Skeletal muscle tissue (tissue), 4 donors: ENCODE data around the gene DCLRE1A. TPM values are rescaled to one million over a fixed set of nuclear protein-coding genes. Genes with fewer than 3 reads are reported as not detected.
"Not testable (repeated sequence)": the region's sequence is repeated elsewhere in the genome, so short reads cannot be mapped to it uniquely, and the experiment has no call there.

Source experiments
- H3K27ac ChIP-seq: one replicate; pipeline ENCODE4 v1.7.0; 2013; ENCODE audit warnings: mild to moderate bottlenecking, low read depth, low read length, inconsistent platforms
- H3K27me3 ChIP-seq, 3 donors: one replicate each; pipeline ENCODE4 v1.7.0; 2013; ENCODE audit warnings: low read length in 3 of 3; ENCODE audit not compliant: control insufficient read depth in 3 of 3, insufficient read depth in 3 of 3
- H3K36me3 ChIP-seq, 3 donors: one replicate each; pipeline ENCODE4 v1.7.0; 2013; ENCODE audit warnings: low read length in 3 of 3; ENCODE audit not compliant: control insufficient read depth in 3 of 3, insufficient read depth in 3 of 3
- H3K4me1 ChIP-seq, 3 donors: one replicate each; pipeline ENCODE4 v1.7.0; 2013; ENCODE audit warnings: low read length in 3 of 3, mild to moderate bottlenecking in 3 of 3; ENCODE audit not compliant: control insufficient read depth in 3 of 3, insufficient read depth in 3 of 3
- H3K4me3 ChIP-seq, 3 donors: one replicate each; pipeline ENCODE4 v1.7.0; 2013; ENCODE audit warnings: low read length in 3 of 3
- H3K9ac ChIP-seq, 3 donors: one replicate each; pipeline ENCODE4 v1.7.0; 2013; ENCODE audit warnings: low read length in 3 of 3, mild to moderate bottlenecking in 3 of 3, moderate library complexity in 2 of 3, low read depth in 1 of 3
- H3K9me3 ChIP-seq, 3 donors: one replicate each; pipeline ENCODE4 v1.7.0; 2013; ENCODE audit warnings: low read length in 3 of 3; ENCODE audit not compliant: control insufficient read depth in 3 of 3
- total RNA-seq: library from RNA; depleted of rRNA; stranded (reverse); fragments of >200 nt; gene quantifications from one replicate; pipeline ENCODE4 v1.2.3, GENCODE V29; 2014
- donor health status: Osteomylitis.

DCLRE1A gene
- total RNA-seq, 1 donor from 2014 or later = 5.2 TPM

DNA sequence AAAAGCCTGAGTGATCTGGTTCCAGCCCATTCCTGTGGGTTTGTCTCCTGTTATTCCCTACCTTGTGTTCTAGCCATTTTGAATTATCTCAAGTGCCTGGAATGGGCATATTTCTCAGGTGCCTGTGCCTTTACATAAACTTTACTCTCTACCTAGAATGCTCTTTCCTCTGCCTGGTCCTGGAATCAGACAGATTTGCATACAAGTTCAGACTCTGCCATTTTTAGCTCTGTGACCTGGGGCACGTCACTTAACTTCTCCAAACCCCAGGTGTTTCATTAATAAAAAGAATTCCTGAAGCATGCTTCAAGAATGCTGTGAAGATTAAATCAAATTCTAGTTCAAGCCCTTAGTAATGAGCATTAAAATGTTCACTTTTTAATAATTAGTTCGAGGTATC, 7.8 kb downstream of the DCLRE1A start:
- peaks cover 2 to 17% (median 10%) of the 10 kb centered on the region in 3 donors for H3K36me3 ChIP-seq

DNA sequence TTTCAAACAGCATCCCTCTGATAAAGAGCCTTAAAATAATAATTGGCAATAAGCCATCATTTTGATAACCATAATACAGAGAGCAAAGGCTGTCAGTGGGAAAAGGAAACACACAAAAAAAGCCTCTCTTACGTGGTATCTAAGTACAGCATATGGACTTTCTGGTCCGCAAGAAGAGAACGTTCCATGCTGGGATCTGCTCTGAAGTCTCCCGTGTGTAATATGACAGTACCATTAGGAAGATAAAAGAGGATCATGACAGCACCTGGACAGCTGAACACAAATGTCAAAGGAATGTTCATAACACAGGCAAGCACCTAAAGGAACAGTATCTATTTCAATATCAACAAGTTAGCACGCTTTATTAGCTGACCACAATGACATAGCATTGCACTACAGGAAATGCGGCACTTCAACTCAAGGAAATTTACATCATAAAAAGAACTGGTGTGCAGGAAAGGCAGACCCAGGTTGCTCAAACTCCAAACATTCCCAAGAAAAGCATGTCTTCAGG, 9.9 kb downstream of the DCLRE1A start:
- H3K9ac ChIP-seq = peak overlapping the region in 1 of 3 donors; percentile 0

More for the DNA sequence above, 7.8 kb downstream of the DCLRE1A start:
- Histone ChIP-seq H3K9me3 (no peaks in the 10 kb centered on the region), H3K27me3 (no peaks in the 10 kb centered on the region), H3K9ac (no peak overlapping the region), H3K4me1 (peaks cover 0 to 2% (median 0%) of the 10 kb centered on the region in 3 donors), H3K4me3 (no peak overlapping the region), H3K27ac (no peak overlapping the region)

DNA sequence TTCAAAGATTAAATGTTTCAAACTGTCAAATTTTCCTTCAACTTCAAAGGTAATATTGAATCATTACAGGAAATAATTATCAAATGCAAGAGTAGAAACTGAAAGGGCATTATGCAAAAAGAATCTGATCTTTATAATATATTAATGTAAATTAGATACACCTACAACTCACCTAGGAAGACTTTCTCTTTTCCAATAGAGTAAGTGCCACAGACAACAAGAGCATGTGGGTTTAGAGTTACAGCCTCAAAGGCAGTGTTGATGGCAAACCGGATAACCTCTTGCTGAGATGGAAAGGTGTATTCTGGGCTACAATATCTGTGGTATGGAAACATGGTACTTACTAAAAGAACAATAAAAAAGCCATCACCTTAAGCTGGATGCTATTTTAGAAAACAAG, 11.7 kb downstream of the DCLRE1A start:
- Histone ChIP-seq H3K4me1 (no peaks in the 10 kb centered on the region), H3K27ac (no peak overlapping the region), H3K36me3 (peaks cover 2 to 12% (median 10%) of the 10 kb centered on the region in 3 donors), H3K9me3 (no peaks in the 10 kb centered on the region), H3K4me3 (no peak overlapping the region), H3K27me3 (no peaks in the 10 kb centered on the region), H3K9ac (no peak overlapping the region)

More for the DNA sequence above, 9.9 kb downstream of the DCLRE1A start:
- no peaks in the 10 kb centered on the region for H3K27me3 ChIP-seq
- H3K4me1 ChIP-seq = no peaks in the 10 kb centered on the region
- H3K9me3 ChIP-seq = no peaks in the 10 kb centered on the region
- H3K36me3 ChIP-seq = peaks cover 2 to 12% (median 10%) of the 10 kb centered on the region in 3 donors
- H3K4me3 ChIP-seq = peak overlapping the region in 1 of 3 donors; percentile 8
- peak overlapping the region; percentile 52 for H3K27ac ChIP-seq

DNA sequence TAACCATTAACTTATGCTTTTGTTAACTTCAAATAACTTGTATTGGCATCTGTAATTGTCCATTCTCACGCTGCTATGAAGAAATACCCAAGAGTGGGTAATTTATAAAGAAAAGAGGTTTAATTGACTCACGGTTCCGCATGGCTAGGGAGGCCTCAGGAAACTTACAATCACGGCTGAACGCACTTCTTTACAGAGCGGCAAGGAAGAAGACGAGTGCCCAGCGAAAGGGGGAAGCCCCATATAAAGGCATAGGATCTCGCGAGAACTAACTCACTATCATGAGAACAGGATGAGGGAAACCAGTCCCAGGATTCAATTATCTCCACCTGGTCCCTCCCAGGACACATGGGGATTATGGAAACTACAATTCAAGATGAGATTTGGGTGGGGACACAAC, 25.3 kb downstream of the DCLRE1A start:
- not testable (repeated sequence) for H3K27ac ChIP-seq, H3K4me3 ChIP-seq

DNA sequence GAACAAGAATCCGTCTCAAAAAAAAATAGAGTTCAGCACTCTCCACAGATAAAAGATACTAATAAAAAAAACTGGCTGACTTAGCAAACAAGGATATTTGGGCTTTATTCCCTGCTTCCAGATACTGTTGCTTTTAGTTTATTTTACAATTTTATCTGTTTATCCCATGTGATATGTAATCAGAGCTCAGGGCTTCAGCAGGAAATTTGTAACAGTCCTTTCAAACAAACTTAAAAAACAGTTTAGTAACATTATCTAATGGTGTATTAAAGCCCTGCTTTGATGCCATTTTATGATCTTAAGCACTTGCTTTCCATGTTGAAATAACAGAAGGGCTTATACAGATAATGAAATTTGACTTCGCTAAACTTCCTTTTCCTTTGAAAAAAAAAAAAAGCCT, 28.1 kb downstream of the DCLRE1A start:
- Histone ChIP-seq H3K9me3 (no peaks in the 10 kb centered on the region), H3K27ac (no peak overlapping the region), H3K4me1 (no peaks in the 10 kb centered on the region), H3K27me3 (no peaks in the 10 kb centered on the region), H3K9ac (no peak overlapping the region), H3K36me3 (no peaks in the 10 kb centered on the region), H3K4me3 (no peak overlapping the region)

More for the DNA sequence above, 25.3 kb downstream of the DCLRE1A start:
- H3K36me3 ChIP-seq, H3K9ac ChIP-seq, H3K4me1 ChIP-seq, H3K27me3 ChIP-seq, H3K9me3 ChIP-seq: not testable (repeated sequence)

DNA sequence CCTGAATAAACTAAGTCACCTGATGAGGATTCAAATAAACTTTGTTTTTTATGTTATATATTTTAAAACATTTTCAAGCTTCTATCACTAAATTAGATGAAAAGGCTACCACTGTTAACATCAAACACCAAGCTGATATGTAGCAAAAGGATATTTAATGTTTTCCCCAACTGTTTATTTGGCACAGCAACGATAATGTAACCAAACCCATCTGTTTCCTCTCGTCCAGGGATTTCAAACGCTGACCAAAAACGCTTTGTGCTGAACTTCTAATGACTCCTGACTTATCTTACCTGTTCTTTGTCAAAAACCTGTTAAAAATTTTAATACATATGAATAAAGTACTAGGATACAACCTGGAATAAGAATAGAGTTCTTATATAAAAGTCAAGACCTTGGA, 30.5 kb downstream of the DCLRE1A start:
- H3K27ac ChIP-seq = no peak overlapping the region
- H3K36me3 ChIP-seq = no peaks in the 10 kb centered on the region
- no peaks in the 10 kb centered on the region for H3K9me3 ChIP-seq
- no peak overlapping the region for H3K9ac ChIP-seq
- no peaks in the 10 kb centered on the region for H3K4me1 ChIP-seq
- no peaks in the 10 kb centered on the region for H3K27me3 ChIP-seq
- no peak overlapping the region for H3K4me3 ChIP-seq

DNA sequence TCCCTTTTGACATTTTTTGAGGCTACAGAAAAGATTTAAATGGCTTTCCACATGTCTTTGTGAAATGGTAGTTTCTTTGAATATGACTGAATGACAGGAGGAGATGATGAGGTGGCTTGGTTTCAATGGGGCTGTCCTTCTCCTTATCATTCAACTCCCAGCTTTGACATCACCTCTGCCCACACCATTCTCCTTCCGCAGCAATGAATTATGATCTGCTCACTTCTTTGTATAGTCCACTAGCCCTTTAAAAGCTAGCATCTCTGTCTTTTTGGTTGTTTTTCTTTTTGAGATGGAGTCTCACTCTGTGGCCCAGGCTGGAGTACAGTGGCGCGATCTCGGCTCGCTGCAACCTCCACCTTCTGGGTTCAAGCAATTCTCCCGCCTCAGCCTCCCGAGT, 31.7 kb downstream of the DCLRE1A start:
- Histone ChIP-seq H3K36me3 (no peaks in the 10 kb centered on the region), H3K27me3 (no peaks in the 10 kb centered on the region), H3K4me1 (no peaks in the 10 kb centered on the region), H3K9me3 (no peaks in the 10 kb centered on the region), H3K4me3 (no peak overlapping the region), H3K27ac (no peak overlapping the region), H3K9ac (no peak overlapping the region)

DNA sequence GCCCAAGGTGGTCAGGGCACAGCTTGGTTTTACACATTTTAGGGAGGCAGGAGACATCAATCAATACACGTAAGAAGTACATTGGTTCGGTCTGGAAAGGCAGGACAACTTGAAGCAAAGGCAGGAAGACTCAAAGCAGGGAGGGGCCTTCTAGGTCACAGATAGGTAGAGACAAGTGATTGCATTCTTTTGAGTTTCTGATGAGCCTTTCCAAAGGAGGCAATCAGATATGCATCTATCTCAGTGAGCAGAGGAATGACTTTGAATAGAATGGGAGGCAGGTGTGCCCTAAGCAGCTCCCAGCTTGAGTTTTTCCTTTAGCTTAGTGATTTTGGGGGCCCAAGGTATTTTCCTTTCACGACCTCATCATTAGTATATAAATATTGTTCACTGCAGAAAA, 32.6 kb downstream of the DCLRE1A start:
- not testable (repeated sequence) for H3K27ac ChIP-seq, H3K4me3 ChIP-seq, H3K36me3 ChIP-seq, H3K4me1 ChIP-seq, H3K9ac ChIP-seq, H3K9me3 ChIP-seq, H3K27me3 ChIP-seq

DNA sequence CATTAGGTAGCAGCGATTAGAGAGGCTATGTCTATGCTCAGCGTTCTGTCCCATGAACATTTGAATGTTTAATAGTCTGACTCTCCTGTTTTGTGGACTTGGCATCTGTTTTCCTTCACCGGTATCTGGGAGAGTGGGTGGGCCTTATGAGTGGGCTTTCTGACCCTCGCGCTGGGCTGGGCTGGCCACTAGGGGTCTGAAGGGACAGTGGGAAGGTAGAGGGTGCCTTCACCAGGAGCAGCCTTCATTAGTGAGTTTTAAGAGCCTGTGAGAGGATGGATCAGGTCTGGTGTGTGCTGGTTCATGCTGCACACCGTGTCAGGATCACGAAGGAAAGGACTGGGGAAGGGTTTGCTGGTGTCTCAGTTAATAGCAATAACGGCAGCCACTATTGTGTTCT, 33.4 kb downstream of the DCLRE1A start:
- Histone ChIP-seq H3K4me3 (no peak overlapping the region), H3K27me3 (no peaks in the 10 kb centered on the region), H3K9ac (no peak overlapping the region), H3K36me3 (no peaks in the 10 kb centered on the region), H3K27ac (no peak overlapping the region), H3K4me1 (no peaks in the 10 kb centered on the region), H3K9me3 (no peaks in the 10 kb centered on the region)

DNA sequence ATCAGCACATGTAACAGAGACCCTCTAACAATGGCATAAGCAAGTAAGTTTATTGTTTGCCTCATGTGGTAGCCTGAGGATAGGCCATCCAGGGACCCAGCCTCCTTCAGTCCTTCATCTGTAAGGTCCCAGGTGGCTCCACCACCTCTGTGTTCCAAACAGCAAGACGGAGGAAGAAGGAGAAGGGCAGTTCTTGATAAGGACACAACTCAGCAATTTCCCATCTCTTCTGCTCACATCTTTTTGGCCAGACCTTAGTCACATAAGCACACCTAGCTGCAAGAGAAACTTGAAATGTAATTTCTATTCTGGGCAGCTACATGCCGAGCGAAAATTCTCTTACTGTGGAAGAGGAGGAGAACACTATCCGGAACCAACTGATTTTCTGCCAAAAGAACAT, 33.9 kb downstream of the DCLRE1A start:
- Histone ChIP-seq H3K36me3 (no peaks in the 10 kb centered on the region), H3K9ac (no peak overlapping the region), H3K27ac (no peak overlapping the region)

DNA sequence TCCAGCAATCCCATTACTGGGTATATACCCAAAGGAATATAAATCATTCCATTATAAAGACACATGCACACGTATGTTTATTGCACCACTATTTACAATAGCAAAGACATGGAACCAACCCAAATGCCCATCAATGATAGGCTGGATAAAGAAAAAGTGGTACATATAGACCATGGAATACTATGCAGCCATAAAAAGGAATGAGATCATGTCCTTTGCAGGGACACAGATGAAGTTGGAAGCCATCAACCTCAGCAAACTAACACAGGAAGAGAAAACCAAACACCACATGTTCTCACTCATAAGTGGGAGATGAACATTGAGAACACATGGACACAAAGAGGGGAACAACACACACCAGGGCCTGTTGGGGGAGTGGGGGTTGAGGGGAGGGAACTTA, 39.2 kb downstream of the DCLRE1A start:
- H3K27ac ChIP-seq, H3K9ac ChIP-seq, H3K4me3 ChIP-seq, H3K9me3 ChIP-seq, H3K27me3 ChIP-seq, H3K36me3 ChIP-seq, H3K4me1 ChIP-seq: not testable (repeated sequence)

More for the DNA sequence above, 33.9 kb downstream of the DCLRE1A start:
- H3K27me3 ChIP-seq = no peaks in the 10 kb centered on the region
- H3K4me1 ChIP-seq = no peaks in the 10 kb centered on the region
- H3K9me3 ChIP-seq = no peaks in the 10 kb centered on the region
- no peak overlapping the region for H3K4me3 ChIP-seq
